Hepatocyte (in vitro differentiated cells): ENCODE results near the gene TRIM34. TPM values are rescaled to one million over a fixed set of nuclear protein-coding genes. Genes with fewer than 3 reads are reported as not detected.
"Not testable (repeated sequence)": the region's sequence is repeated elsewhere in the genome, so short reads cannot be mapped to it uniquely, and the experiment has no call there.

Source experiments
- DNase-seq: peaks from one replicate; pipeline ENCODE4 v3.0.0-alpha.2; 2016; ENCODE audit warnings: low spot score
- H2AFZ ChIP-seq: fragments of 200-600 bp; sonication (generic); 2 replicates; pipeline ENCODE4 v1.6.0; 2016; ENCODE audit warnings: antibody characterized with exemption, mild to moderate bottlenecking
- H3K27ac ChIP-seq: fragments of 200-600 bp; sonication (generic); 2 replicates; pipeline ENCODE4 v1.5.1; 2016; ENCODE audit warnings: mild to moderate bottlenecking
- H3K27me3 ChIP-seq: fragments of 200-600 bp; sonication (generic); 2 replicates; pipeline ENCODE4 v1.6.1; 2016
- H3K36me3 ChIP-seq: fragments of 200-600 bp; sonication (generic); replicated peaks from 2 replicates; pipeline ENCODE4 v1.5.1; 2016; ENCODE audit warnings: low read depth; ENCODE audit not compliant: insufficient read depth
- H3K4me1 ChIP-seq: fragments of 200-600 bp; sonication (generic); 2 replicates; pipeline ENCODE4 v1.5.1; 2016; ENCODE audit warnings: mild to moderate bottlenecking, moderate library complexity; ENCODE audit not compliant: insufficient read depth
- H3K4me2 ChIP-seq: fragments of 200-600 bp; sonication (generic); 2 replicates; pipeline ENCODE4 v1.6.0; 2016
- H3K4me3 ChIP-seq: fragments of 200-600 bp; sonication (generic); 2 replicates; pipeline ENCODE4 v1.5.1; 2016; ENCODE audit warnings: mild to moderate bottlenecking
- H3K79me2 ChIP-seq: fragments of 200-600 bp; sonication (generic); 2 replicates; pipeline ENCODE4 v1.6.0; 2017; ENCODE audit warnings: mild to moderate bottlenecking
- H3K9me2 ChIP-seq: fragments of 200-600 bp; sonication (generic); replicated peaks from 2 replicates; pipeline ENCODE4 v1.6.0; 2017; ENCODE audit warnings: mild to moderate bottlenecking; ENCODE audit not compliant: insufficient read depth
- H3K9me3 ChIP-seq: fragments of 200-600 bp; sonication (generic); 2 replicates; pipeline ENCODE4 v1.5.1; 2016; ENCODE audit warnings: low read depth, mild to moderate bottlenecking
- H4K20me1 ChIP-seq: fragments of 200-600 bp; sonication (generic); 2 replicates; pipeline ENCODE4 v1.6.0; 2016; ENCODE audit warnings: mild to moderate bottlenecking; ENCODE audit not compliant: insufficient read depth, poor library complexity, severe bottlenecking
- CTCF ChIP-seq: fragments of 200-600 bp; sonication (generic); IDR thresholded peaks from 2 replicates; pipeline ENCODE4 v1.5.1; 2016; ENCODE audit warnings: antibody characterized with exemption, mild to moderate bottlenecking; ENCODE audit not compliant: poor library complexity
- EZH2 ChIP-seq: fragments of 200-600 bp; sonication (generic); IDR thresholded peaks from 2 replicates; pipeline ENCODE4 v1.6.1; 2016; ENCODE audit warnings: antibody characterized with exemption, mild to moderate bottlenecking, borderline replicate concordance
- EZH2phosphoT487 ChIP-seq: fragments of 200-600 bp; sonication (generic); IDR thresholded peaks from one replicate; pipeline ENCODE4 v1.6.1; 2018; ENCODE audit warnings: antibody characterized with exemption, mild to moderate bottlenecking, low read depth, moderate library complexity; ENCODE audit not compliant: unreplicated experiment, severe bottlenecking
- WGBS: methylation state at CpG from one replicate; pipeline ENCODE4 v1.1.6; 2016; ENCODE audit warnings: low lambda C conversion rate; ENCODE audit errors: missing lambda C conversion rate; 5-methylcytosine and 5-hydroxymethylcytosine counted together
- polyA plus RNA-seq: library from polyadenylated mRNA; unstranded; fragments of >200 nt; fragmentation: Nextera tagmentation; extraction: Ambion mirVana; gene quantifications from 2 replicates; pipeline ENCODE4 v1.2.1, GENCODE V29; 2016
- total RNA-seq: library from RNA; depleted of rRNA; stranded (reverse); fragments of >200 nt; gene quantifications from 2 replicates; pipeline ENCODE4 v1.2.3, GENCODE V29; 2014

TRIM34 gene
- total and polyA plus RNA-seq, 2 experiments from 2014 or later, result 3.6 to 14.6 TPM

GRCh38 chr11:5581014-5581413 is 43.8 kb upstream of the TRIM34 start:
- Histone ChIP-seq H2AFZ (no peak overlapping the region), H3K27ac (no peak overlapping the region), H3K79me2 (no peaks in the 10 kb centered on the region), H3K4me3 (no peak overlapping the region), H3K9me2 (no peaks in the 10 kb centered on the region), H4K20me1 (no peaks in the 10 kb centered on the region), H3K9me3 (no peaks in the 10 kb centered on the region), H3K27me3 (no peaks in the 10 kb centered on the region), H3K4me2 (no peak overlapping the region), H3K36me3 (no peaks in the 10 kb centered on the region), H3K4me1 (no peaks in the 10 kb centered on the region)
- no peak for DNase-seq
- 93% methylated on average over 4 of the region's 4 CpGs for WGBS
- TF ChIP-seq CTCF (no peak), EZH2 (no peak), EZH2phosphoT487 (no peak)

- H3K36me3 ChIP-seq, H3K9me2 ChIP-seq, DNase-seq, H3K4me2 ChIP-seq, H3K4me1 ChIP-seq, H3K9me3 ChIP-seq, H3K27ac ChIP-seq, H4K20me1 ChIP-seq, H3K79me2 ChIP-seq, H3K27me3 ChIP-seq, H3K4me3 ChIP-seq, H2AFZ ChIP-seq: not testable (repeated sequence)
- WGBS, result 98% methylated on average over 5 of the region's 5 CpGs
Observed at GRCh38 chr11:5584458-5584857, 40.3 kb upstream of the TRIM34 start.

- not testable (repeated sequence) for H4K20me1 ChIP-seq, H3K4me1 ChIP-seq, H3K9me3 ChIP-seq, H3K27me3 ChIP-seq, H3K36me3 ChIP-seq, H3K9me2 ChIP-seq, H3K27ac ChIP-seq, DNase-seq, H3K4me3 ChIP-seq, H2AFZ ChIP-seq, H3K79me2 ChIP-seq, H3K4me2 ChIP-seq
- 98% methylated on average over 31 of the region's 31 CpGs for WGBS
Observed at GRCh38 chr11:5589906-5590305, 34.9 kb upstream of the TRIM34 start.

GRCh38 chr11:5591613-5592012 is 33.2 kb upstream of the TRIM34 start:
- no peak for DNase-seq
- Histone ChIP-seq H3K79me2 (no peaks in the 10 kb centered on the region), H3K9me2 (no peaks in the 10 kb centered on the region), H3K4me2 (no peak overlapping the region), H3K27ac (no peak overlapping the region), H3K4me3 (no peak overlapping the region), H3K9me3 (no peaks in the 10 kb centered on the region), H3K36me3 (no peaks in the 10 kb centered on the region), H3K27me3 (no peaks in the 10 kb centered on the region), H4K20me1 (no peaks in the 10 kb centered on the region), H2AFZ (no peak overlapping the region), H3K4me1 (no peaks in the 10 kb centered on the region)
- TF ChIP-seq EZH2 (no peak), EZH2phosphoT487 (no peak), CTCF (no peak)
- WGBS, result 54% methylated on average over 3 of the region's 3 CpGs

- 73% methylated on average over 5 of the region's 5 CpGs for WGBS
- Histone ChIP-seq H2AFZ (no peak overlapping the region), H3K27me3 (no peaks in the 10 kb centered on the region), H3K9me2 (no peaks in the 10 kb centered on the region), H3K9me3 (no peaks in the 10 kb centered on the region), H3K4me3 (no peak overlapping the region), H3K27ac (no peak overlapping the region), H4K20me1 (no peaks in the 10 kb centered on the region), H3K4me1 (no peaks in the 10 kb centered on the region), H3K36me3 (no peaks in the 10 kb centered on the region), H3K4me2 (no peak overlapping the region), H3K79me2 (no peaks in the 10 kb centered on the region)
- DNase-seq, result no peak
- TF ChIP-seq EZH2phosphoT487, result no peak
Observed at GRCh38 chr11:5592615-5593014, 32.2 kb upstream of the TRIM34 start.
